ENCODE results near the gene IGSF3.

Gene IGSF3

GRCh38 chr1:116546354-116546977, 121.1 kb downstream of the IGSF3 start:
- H3K27ac ChIP-seq (ENCODE audit: low read length) = no peak overlapping the region
- no peaks in the 10 kb centered on the region for H3K27me3 ChIP-seq (ENCODE audit: insufficient read depth, low read length, poor library complexity)
- no peak overlapping the region for H3K4me3 ChIP-seq (ENCODE audit: low read depth in 1 of 2, low read length in 2 of 2)
- peaks cover 43% of the 10 kb centered on the region for H3K79me2 ChIP-seq (ENCODE audit: insufficient read depth, low read length)
- H4K20me1 ChIP-seq (ENCODE audit: insufficient read depth, low read length) = peaks cover 9% of the 10 kb centered on the region; the same call in 1 of the 2 replicates
- no peak for TF ChIP-seq CTCF (IDR thresholded peaks at IDR 0.05; ENCODE audit: borderline replicate concordance, extremely low read depth, low read length, poor library complexity, severe bottlenecking)
- no peak for TF ChIP-seq EZH2 (IDR thresholded peaks at IDR 0.05; ENCODE audit: borderline replicate concordance, low read depth, low read length, severe bottlenecking)
- peaks cover 28% of the 10 kb centered on the region for H3K36me3 ChIP-seq (ENCODE audit: insufficient read depth, low read length)
- no peaks in the 10 kb centered on the region for H3K9me3 ChIP-seq (ENCODE audit: insufficient read depth, low read length, severe bottlenecking)
- no peaks in the 10 kb centered on the region for H3K4me1 ChIP-seq (ENCODE audit: insufficient read depth, low read length)
- no peak for DNase-seq
- ATAC-seq (ENCODE audit: insufficient read depth, low read depth) = no peak
- H3K9ac ChIP-seq (ENCODE audit: low read depth, low read length) = no peak overlapping the region
- H2AFZ ChIP-seq (ENCODE audit: low read depth, low read length) = no peak overlapping the region
- H3K4me2 ChIP-seq (ENCODE audit: insufficient read depth, low read length) = no peak overlapping the region

GRCh38 chr1:116545359-116545705, 122.2 kb downstream of the IGSF3 start:
- TF ChIP-seq CTCF (IDR thresholded peaks at IDR 0.05; ENCODE audit: borderline replicate concordance, extremely low read depth, low read length, poor library complexity, severe bottlenecking) (no peak), EZH2 (IDR thresholded peaks at IDR 0.05; ENCODE audit: borderline replicate concordance, low read depth, low read length, severe bottlenecking) (no peak)
- Histone ChIP-seq H3K27me3 (ENCODE audit: insufficient read depth, low read length, poor library complexity) (no peaks in the 10 kb centered on the region), H3K9me3 (ENCODE audit: insufficient read depth, low read length, severe bottlenecking) (no peaks in the 10 kb centered on the region), H3K4me2 (ENCODE audit: insufficient read depth, low read length) (no peak overlapping the region), H3K4me1 (ENCODE audit: insufficient read depth, low read length) (no peaks in the 10 kb centered on the region), H2AFZ (ENCODE audit: low read depth, low read length) (no peak overlapping the region), H3K36me3 (ENCODE audit: insufficient read depth, low read length) (peaks cover 38% of the 10 kb centered on the region), H4K20me1 (ENCODE audit: insufficient read depth, low read length) (peaks cover 6% of the 10 kb centered on the region; the same call in 1 of the 2 replicates), H3K9ac (ENCODE audit: low read depth, low read length) (no peak overlapping the region), H3K4me3 (ENCODE audit: low read depth in 1 of 2, low read length in 2 of 2) (no peak overlapping the region), H3K79me2 (ENCODE audit: insufficient read depth, low read length) (peaks cover 32% of the 10 kb centered on the region), H3K27ac (ENCODE audit: low read length) (no peak overlapping the region)
- ATAC-seq (ENCODE audit: insufficient read depth, low read depth) = no peak
- DNase-seq = no peak

- H3K36me3 ChIP-seq (ENCODE audit: insufficient read depth, low read length) = peaks cover 44% of the 10 kb centered on the region
- 0 out of 2 replicates have a peak overlapping the region, but pooled peaks have one; percentile 13 for H3K27ac ChIP-seq (ENCODE audit: low read length)
- no peak overlapping the region for H3K4me2 ChIP-seq (ENCODE audit: insufficient read depth, low read length)
- peaks cover 6% of the 10 kb centered on the region; the same call in 1 of the 2 replicates for H4K20me1 ChIP-seq (ENCODE audit: insufficient read depth, low read length)
- H3K4me1 ChIP-seq (ENCODE audit: insufficient read depth, low read length) = no peaks in the 10 kb centered on the region
- H3K4me3 ChIP-seq (ENCODE audit: low read depth in 1 of 2, low read length in 2 of 2) = no peak overlapping the region
- H3K9me3 ChIP-seq (ENCODE audit: insufficient read depth, low read length, severe bottlenecking) = no peaks in the 10 kb centered on the region
- H3K79me2 ChIP-seq (ENCODE audit: insufficient read depth, low read length) = peaks cover 26% of the 10 kb centered on the region
- no peak for TF ChIP-seq CTCF (IDR thresholded peaks at IDR 0.05; ENCODE audit: borderline replicate concordance, extremely low read depth, low read length, poor library complexity, severe bottlenecking)
- no peaks in the 10 kb centered on the region for H3K27me3 ChIP-seq (ENCODE audit: insufficient read depth, low read length, poor library complexity)
- DNase-seq (no peak), ATAC-seq (ENCODE audit: insufficient read depth, low read depth) (no peak)
- no peak overlapping the region for H3K9ac ChIP-seq (ENCODE audit: low read depth, low read length)
- no peak overlapping the region for H2AFZ ChIP-seq (ENCODE audit: low read depth, low read length)
Observed at GRCh38 chr1:116544588-116545358, 122.8 kb downstream of the IGSF3 start.
